Activated CD8-positive, alpha-beta T cell treated with anti-CD3 and anti-CD28 coated beads for 36 hours (primary cell): ENCODE results near the gene GLIS2. TPM values are rescaled to one million over a fixed set of nuclear protein-coding genes. Genes with fewer than 3 reads are reported as not detected.

Source experiments
- ATAC-seq: fragments of 200-7000 bp; cut with Tn5 transposase; one replicate; pipeline ENCODE4 v1.10.0; 2021; ENCODE audit warnings: mild to moderate bottlenecking, moderate library complexity
- CTCF ChIA-PET: fragments of 350-600 bp; sonication (Branson Sonifier 250); formaldehyde crosslinking; loops from one replicate; lab custom pipeline; 2021; ENCODE audit warnings: antibody characterized with exemption; lab: Charles Lee
- POLR2A ChIA-PET: fragments of 350-600 bp; sonication (Branson Sonifier 250); formaldehyde crosslinking; loops from one replicate; lab custom pipeline; 2021; ENCODE audit warnings: antibody characterized with exemption; lab: Charles Lee
- DNase-seq: peaks from one replicate; pipeline ENCODE4 v3.0.0-alpha.2; 2020
- H3K27ac Mint-ChIP-seq: one replicate; pipeline ENCODE4 v1.8.0; 2021; ENCODE audit warnings: mild to moderate bottlenecking, mixed read lengths
- H3K27me3 Mint-ChIP-seq: one replicate; pipeline ENCODE4 v1.8.0; 2021; ENCODE audit warnings: mixed read lengths
- H3K36me3 Mint-ChIP-seq: one replicate; pipeline ENCODE4 v1.8.0; 2021; ENCODE audit warnings: low read depth, mixed read lengths
- H3K4me1 Mint-ChIP-seq: one replicate; pipeline ENCODE4 v1.8.0; 2021; ENCODE audit warnings: low read depth, mixed read lengths
- H3K4me3 Mint-ChIP-seq: one replicate; pipeline ENCODE4 v1.8.0; 2021; ENCODE audit warnings: mild to moderate bottlenecking, moderate library complexity, mixed read lengths
- H3K9me3 Mint-ChIP-seq: one replicate; pipeline ENCODE4 v1.8.0; 2021; ENCODE audit warnings: mixed read lengths
- intact Hi-C: fragments of 100-400 bp; cut with micrococcal nuclease; formaldehyde crosslinking; loops from one replicate; pipeline ENCODE4 v1.10.0; 2022
- total RNA-seq, 2 experiments: library from RNA; stranded (reverse); gene quantifications; one replicate each; pipeline ENCODE4 v1.2.3, GENCODE V29; 2021
- TF ChIP-seq, protein P1 (sequence below): fragments of 200-600 bp; IDR thresholded peaks from one replicate; pipeline ENCODE4 v1.8.0; 2022; ENCODE audit warnings: antibody characterized with exemption, mild to moderate bottlenecking

The GLIS2 gene
- total RNA-seq, 2 experiments from 2014 or later: 0.49 to 0.77 TPM

DNA sequence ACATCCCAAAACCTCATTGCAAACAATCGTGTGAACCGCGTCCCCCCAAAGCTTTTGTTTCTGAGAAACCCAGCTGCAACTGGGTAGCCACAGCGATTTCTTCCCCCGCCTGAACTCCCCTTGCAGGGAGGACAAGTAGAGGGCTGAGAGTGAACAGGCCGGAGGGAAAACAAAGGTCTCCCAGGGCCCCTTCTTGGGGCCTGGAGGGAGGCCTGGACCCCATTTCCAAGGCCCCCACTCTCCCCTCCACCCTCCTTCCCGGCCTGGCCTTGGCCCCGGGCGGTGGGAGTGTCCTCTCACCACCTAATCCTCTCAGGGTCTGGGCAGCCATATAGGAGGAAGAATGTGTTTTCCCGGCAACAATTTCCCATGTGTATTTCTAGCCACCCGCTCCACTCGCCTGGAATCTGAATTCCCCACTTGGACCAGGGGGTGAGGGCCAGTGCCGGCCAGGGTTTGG is 2.6 kb downstream of the GLIS2 start:
- Mint-ChIP-seq H3K27me3 (peaks cover 16% of the 10 kb centered on the region), H3K36me3 (no peaks in the 10 kb centered on the region), H3K9me3 (no peaks in the 10 kb centered on the region), H3K27ac (no peak overlapping the region), H3K4me1 (peaks cover 12% of the 10 kb centered on the region), H3K4me3 (no peak overlapping the region)
- ChIA-PET CTCF (interaction anchor here (1.0 to 2.4 kb wide), 4 partner anchors 9 to 15 kb away, joined by 3 to 9 read pairs (median 4); no protein-coding TSS in a partner anchor), POLR2A (no interaction called here)
- TF ChIP-seq, protein P1, sequence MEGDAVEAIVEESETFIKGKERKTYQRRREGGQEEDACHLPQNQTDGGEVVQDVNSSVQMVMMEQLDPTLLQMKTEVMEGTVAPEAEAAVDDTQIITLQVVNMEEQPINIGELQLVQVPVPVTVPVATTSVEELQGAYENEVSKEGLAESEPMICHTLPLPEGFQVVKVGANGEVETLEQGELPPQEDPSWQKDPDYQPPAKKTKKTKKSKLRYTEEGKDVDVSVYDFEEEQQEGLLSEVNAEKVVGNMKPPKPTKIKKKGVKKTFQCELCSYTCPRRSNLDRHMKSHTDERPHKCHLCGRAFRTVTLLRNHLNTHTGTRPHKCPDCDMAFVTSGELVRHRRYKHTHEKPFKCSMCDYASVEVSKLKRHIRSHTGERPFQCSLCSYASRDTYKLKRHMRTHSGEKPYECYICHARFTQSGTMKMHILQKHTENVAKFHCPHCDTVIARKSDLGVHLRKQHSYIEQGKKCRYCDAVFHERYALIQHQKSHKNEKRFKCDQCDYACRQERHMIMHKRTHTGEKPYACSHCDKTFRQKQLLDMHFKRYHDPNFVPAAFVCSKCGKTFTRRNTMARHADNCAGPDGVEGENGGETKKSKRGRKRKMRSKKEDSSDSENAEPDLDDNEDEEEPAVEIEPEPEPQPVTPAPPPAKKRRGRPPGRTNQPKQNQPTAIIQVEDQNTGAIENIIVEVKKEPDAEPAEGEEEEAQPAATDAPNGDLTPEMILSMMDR: no peak
- ATAC-seq (no peak), DNase-seq (no peak)
- intact Hi-C loops: no loop called here

DNA sequence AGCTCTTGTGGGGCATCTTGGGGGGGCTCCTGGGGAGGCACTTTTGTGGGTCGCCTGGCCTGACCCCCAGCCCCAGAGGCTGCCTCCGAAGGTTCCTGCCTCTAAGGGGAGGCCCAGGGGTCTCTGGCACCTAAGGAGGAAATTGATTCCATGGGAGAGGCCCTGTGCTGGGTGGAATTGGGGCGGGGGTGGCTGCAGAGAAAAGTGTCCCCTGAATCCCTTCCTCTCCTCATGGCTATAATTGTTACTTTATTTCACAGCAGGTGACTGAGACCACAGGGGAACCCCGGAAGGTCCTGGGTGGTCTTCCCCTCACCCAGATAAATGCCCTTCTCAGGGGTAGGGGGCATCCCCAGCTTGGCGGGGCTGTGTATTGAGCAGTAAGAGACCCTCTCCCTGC is 3.1 kb downstream of the GLIS2 start:
- H3K4me1 Mint-ChIP-seq: peaks cover 12% of the 10 kb centered on the region
- TF ChIP-seq, protein P1: no peak
- POLR2A ChIA-PET: no interaction called here
- H3K27me3 Mint-ChIP-seq: peaks cover 13% of the 10 kb centered on the region
- CTCF ChIA-PET: interaction anchor here (1.0 to 2.4 kb wide), 4 partner anchors 9 to 15 kb away, joined by 3 to 9 read pairs (median 4); no protein-coding TSS in a partner anchor
- ATAC-seq (no peak), DNase-seq (no peak)
- H3K9me3 Mint-ChIP-seq: no peaks in the 10 kb centered on the region
- H3K27ac Mint-ChIP-seq: no peak overlapping the region
- intact Hi-C loops: no loop called here
- no peaks in the 10 kb centered on the region for H3K36me3 Mint-ChIP-seq
- H3K4me3 Mint-ChIP-seq: no peak overlapping the region

DNA sequence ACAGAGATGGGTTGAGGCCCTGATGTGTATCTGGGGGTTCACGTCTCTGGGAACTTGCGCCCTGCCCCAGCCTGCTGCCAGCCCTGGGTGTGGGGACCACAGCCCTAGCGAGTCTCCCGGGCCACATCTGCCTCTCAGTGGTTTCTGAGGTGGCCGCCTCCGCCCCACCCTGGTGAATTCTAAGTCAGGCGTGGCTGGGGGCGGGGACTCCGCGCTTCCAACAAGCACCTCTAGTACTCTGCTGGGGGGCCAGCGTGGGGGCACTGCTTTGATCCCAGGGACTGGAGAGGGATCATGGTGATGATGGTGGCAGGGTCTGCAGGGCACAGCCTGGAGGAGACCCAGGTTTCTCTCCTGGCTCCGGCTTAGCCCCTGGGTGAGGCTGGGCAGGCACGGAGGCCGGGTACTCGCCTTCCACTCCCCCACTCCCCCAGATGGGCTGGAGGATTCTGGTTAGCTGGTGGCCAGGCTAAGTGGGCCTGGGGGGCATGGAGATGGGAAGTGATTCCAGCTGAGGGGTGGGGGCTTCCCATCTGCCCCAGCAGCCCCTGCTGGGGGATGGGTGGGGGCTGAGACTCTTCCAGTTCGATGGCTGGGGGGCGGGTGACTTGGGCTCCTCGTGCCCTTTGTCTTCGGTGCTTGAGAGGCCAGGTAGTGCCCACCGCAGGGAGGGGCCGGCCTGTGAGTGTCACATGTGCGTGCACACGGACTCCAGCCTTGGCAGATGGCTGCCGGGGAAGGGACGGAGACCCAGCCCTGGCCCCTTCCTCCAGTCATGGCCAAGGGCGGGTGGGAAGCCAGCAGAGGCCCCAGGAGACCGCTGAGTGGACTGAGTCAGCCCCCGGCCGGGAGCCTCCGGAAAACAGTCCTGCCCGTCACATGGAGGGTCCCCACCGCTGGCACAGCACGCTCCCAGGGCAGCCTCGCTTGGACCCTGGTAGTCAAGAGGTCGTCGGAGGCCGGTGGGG is 3.9 kb downstream of the GLIS2 start:
- DNase-seq: peak; percentile 87
- Mint-ChIP-seq H3K4me1 (peaks cover 6% of the 10 kb centered on the region), H3K4me3 (no peak overlapping the region), H3K9me3 (no peaks in the 10 kb centered on the region), H3K27me3 (peaks cover 6% of the 10 kb centered on the region), H3K27ac (no peak overlapping the region), H3K36me3 (no peaks in the 10 kb centered on the region)
- POLR2A ChIA-PET: no interaction called here
- TF ChIP-seq, protein P1: no peak
- intact Hi-C loops: no loop called here
- CTCF ChIA-PET: interaction anchor here (0.9 to 2.4 kb wide), 3 partner anchors 11 to 83 kb away, joined by 3 to 9 read pairs (median 6); no protein-coding TSS in a partner anchor
- peak; percentile 70 for ATAC-seq

DNA sequence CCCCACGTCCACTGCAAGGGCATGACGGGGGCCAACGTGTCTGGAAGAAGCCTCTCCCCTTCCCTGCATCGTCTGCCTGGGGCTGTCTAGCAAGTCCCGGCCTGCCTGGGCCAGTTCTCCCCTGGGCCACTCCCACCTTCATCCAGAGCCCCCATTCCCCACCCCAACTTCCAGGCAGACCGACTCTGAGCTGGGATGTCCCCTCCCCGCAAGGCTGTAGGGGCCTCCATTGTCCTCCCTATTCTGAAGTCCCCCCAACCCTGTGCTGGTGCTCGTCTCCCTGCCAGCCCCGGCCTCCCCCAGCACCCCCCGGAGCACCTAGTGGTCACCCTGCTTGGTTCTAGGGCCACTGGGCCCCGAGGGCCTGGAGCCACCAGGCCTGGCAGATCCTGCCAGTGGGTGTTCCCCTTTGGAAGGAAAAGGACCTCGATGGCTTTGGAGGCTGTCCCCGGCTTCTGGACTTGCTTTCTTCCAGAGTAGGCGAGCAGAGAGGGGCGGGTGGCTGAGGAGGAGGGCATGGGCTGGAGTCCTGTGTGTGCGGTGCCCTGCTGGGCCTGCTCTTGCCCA is 4.8 kb downstream of the GLIS2 start:
- Mint-ChIP-seq H3K4me1 (peaks cover 4% of the 10 kb centered on the region), H3K4me3 (no peak overlapping the region), H3K9me3 (no peaks in the 10 kb centered on the region), H3K27ac (no peak overlapping the region), H3K27me3 (peaks cover 3% of the 10 kb centered on the region), H3K36me3 (no peaks in the 10 kb centered on the region)
- ChIA-PET CTCF (interaction anchor here (1.1 to 1.6 kb wide), 3 partner anchors 10 to 82 kb away, joined by 5 to 6 read pairs (median 6); no protein-coding TSS in a partner anchor), POLR2A (interaction anchor here (1.0 kb wide), 1 partner anchor 47 kb away, joined by 3 read pairs; no protein-coding TSS in a partner anchor)
- DNase-seq: no peak
- TF ChIP-seq, protein P1: no peak
- ATAC-seq: no peak
- intact Hi-C loops: no loop called here
